Vagina (tissue), 2 donors: Measurements from ENCODE around the gene CFAP47. TPM values are rescaled to one million over a fixed set of nuclear protein-coding genes. Genes with fewer than 3 reads are reported as not detected.

Source experiments
- DNase-seq, 2 donors: peaks; one replicate each; pipeline ENCODE4 v3.0.0-alpha.2; 2017; ENCODE audit errors: extremely low spot score in 2 of 2
- H3K27ac ChIP-seq: fragments of 200-600 bp; sonication (generic); one replicate; pipeline ENCODE4 v1.5.1; 2019
- H3K27me3 ChIP-seq: fragments of 200-600 bp; sonication (generic); one replicate; pipeline ENCODE4 v1.5.1; 2019
- H3K36me3 ChIP-seq, 2 donors: fragments of 200-600 bp; sonication (generic); one replicate each; pipeline ENCODE4 v1.5.1; 2017 to 2019
- H3K4me1 ChIP-seq: fragments of 200-600 bp; sonication (generic); one replicate; pipeline ENCODE4 v1.5.1; 2019
- H3K4me3 ChIP-seq, 2 donors: fragments of 200-600 bp; sonication (generic); 1 replicate in 1 of 2; 2 replicates in 1 of 2; pipeline ENCODE4 v1.5.1; 2016 to 2019
- H3K9me3 ChIP-seq: fragments of 200-600 bp; sonication (generic); one replicate; pipeline ENCODE4 v1.5.1; 2019
- POLR2A ChIP-seq, 2 donors: fragments of 450-650 bp; IDR thresholded peaks; one replicate each; pipeline ENCODE4 v1.6.1; 2017; ENCODE audit warnings: antibody characterized with exemption in 2 of 2, mild to moderate bottlenecking in 2 of 2, moderate library complexity in 2 of 2
- POLR2AphosphoS5 ChIP-seq, 2 donors: sonication (generic); formaldehyde crosslinking; IDR thresholded peaks; one replicate each; pipeline ENCODE4 v1.9.0; 2017; ENCODE audit warnings: antibody characterized with exemption in 2 of 2, mild to moderate bottlenecking in 2 of 2, low read depth in 1 of 2; ENCODE audit not compliant: insufficient read depth in 1 of 2
- intact Hi-C: fragments of 100-400 bp; cut with DNase I; formaldehyde crosslinking; loops from one replicate; pipeline ENCODE4 v1.15.1; 2023
- total RNA-seq: library from RNA; depleted of rRNA; stranded (reverse); fragments of >200 nt; gene quantifications from one replicate; pipeline ENCODE4 v1.2.3, GENCODE V29; 2016
- TF ChIP-seq, protein P1 (sequence below), 3 experiments: fragments of 450-650 bp in 2 of 3; fragments of 200-600 bp in 1 of 3; sonication (generic) in 1 of 3; IDR thresholded peaks; one replicate each; pipeline ENCODE4 v1.5.1; 2017 to 2019; ENCODE audit warnings: antibody characterized with exemption in 3 of 3, mild to moderate bottlenecking in 2 of 3, moderate library complexity in 2 of 3

CFAP47 gene
- total RNA-seq, 1 donor from 2014 or later = not detected

DNA sequence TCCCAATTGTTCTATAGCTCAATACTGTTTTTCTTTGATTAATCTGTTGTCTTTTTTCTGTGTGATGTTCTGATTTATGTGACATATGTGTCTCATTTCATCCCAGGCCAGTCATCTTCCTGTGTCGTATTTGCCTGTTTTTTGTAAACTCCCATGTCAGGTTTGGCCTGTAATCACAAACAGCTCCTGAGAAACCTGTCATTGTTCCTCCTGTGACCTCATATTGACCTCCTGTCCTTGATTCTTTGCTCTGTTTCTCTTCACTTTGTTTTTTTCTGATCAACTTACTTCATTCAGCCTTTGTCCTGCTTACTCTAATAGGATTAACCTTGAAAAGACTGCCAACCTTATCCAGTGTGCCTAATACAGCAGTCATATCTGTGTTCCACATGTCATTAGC is 438.3 kb downstream of the CFAP47 start:
- Histone ChIP-seq H3K27ac (no peak overlapping the region), H3K27me3 (no peaks in the 10 kb centered on the region), H3K4me3 (no peak overlapping the region), H3K9me3 (no peaks in the 10 kb centered on the region), H3K36me3 (no peaks in the 10 kb centered on the region), H3K4me1 (no peaks in the 10 kb centered on the region)
- intact Hi-C loops = no loop called here
- TF ChIP-seq POLR2AphosphoS5 (IDR thresholded peaks at IDR 0.05; ENCODE audit: insufficient read depth in 1 of 2, low read depth in 1 of 2) (no peak), POLR2A (IDR thresholded peaks at IDR 0.05) (no peak)
- TF ChIP-seq, protein P1, sequence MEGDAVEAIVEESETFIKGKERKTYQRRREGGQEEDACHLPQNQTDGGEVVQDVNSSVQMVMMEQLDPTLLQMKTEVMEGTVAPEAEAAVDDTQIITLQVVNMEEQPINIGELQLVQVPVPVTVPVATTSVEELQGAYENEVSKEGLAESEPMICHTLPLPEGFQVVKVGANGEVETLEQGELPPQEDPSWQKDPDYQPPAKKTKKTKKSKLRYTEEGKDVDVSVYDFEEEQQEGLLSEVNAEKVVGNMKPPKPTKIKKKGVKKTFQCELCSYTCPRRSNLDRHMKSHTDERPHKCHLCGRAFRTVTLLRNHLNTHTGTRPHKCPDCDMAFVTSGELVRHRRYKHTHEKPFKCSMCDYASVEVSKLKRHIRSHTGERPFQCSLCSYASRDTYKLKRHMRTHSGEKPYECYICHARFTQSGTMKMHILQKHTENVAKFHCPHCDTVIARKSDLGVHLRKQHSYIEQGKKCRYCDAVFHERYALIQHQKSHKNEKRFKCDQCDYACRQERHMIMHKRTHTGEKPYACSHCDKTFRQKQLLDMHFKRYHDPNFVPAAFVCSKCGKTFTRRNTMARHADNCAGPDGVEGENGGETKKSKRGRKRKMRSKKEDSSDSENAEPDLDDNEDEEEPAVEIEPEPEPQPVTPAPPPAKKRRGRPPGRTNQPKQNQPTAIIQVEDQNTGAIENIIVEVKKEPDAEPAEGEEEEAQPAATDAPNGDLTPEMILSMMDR (IDR thresholded peaks at IDR 0.05) = no peak
- DNase-seq = no peak

DNA sequence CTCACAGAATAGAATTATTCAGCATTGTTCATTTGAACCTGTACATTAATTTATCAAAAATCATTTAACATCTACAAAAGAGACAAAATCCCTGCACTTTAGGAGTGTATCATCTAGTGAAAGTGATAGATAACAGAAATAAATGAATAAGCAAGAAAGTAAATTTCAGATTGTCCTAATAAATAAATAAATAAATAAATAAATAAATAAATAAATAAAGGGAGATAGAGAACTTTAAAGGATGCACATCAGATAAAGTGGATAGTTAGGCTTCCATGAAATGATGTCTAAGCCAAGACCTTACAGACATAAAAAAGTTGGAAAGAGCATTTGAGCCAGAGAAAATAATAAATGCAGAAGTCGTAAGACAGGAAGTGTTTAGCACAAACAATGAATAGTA is 444.7 kb downstream of the CFAP47 start:
- Histone ChIP-seq H3K9me3 (no peaks in the 10 kb centered on the region), H3K4me1 (no peaks in the 10 kb centered on the region), H3K4me3 (no peak overlapping the region), H3K36me3 (no peaks in the 10 kb centered on the region), H3K27ac (no peak overlapping the region), H3K27me3 (no peaks in the 10 kb centered on the region)
- intact Hi-C loops = no loop called here
- no peak for TF ChIP-seq POLR2AphosphoS5 (IDR thresholded peaks at IDR 0.05; ENCODE audit: insufficient read depth in 1 of 2, low read depth in 1 of 2)
- TF ChIP-seq POLR2A (IDR thresholded peaks at IDR 0.05) = no peak
- TF ChIP-seq, protein P1 (IDR thresholded peaks at IDR 0.05) = no peak
- no peak for DNase-seq

DNA sequence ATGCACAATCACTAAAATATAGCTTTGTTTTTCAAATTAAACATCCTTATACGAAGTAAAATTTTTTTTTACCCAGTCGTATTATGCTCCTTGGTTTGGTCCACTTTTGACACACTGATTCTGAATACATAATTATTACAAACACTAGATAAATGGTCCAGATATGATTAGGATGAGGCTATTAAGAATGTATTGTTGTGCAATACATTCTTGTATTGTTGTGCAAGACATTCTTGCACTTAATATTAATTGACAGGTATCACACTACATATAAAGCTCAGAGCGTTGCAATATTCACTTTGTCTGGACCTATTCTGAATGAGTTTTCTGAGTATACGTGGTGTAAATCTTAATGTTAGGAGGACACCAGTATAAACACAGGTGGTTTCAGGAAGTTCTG is 464.0 kb downstream of the CFAP47 start:
- DNase-seq = no peak
- TF ChIP-seq POLR2AphosphoS5 (IDR thresholded peaks at IDR 0.05; ENCODE audit: insufficient read depth in 1 of 2, low read depth in 1 of 2) (no peak), POLR2A (IDR thresholded peaks at IDR 0.05) (no peak)
- TF ChIP-seq, protein P1 (IDR thresholded peaks at IDR 0.05) = no peak
- H3K9me3 ChIP-seq = no peaks in the 10 kb centered on the region
- H3K36me3 ChIP-seq = no peaks in the 10 kb centered on the region
- H3K27ac ChIP-seq = no peak overlapping the region
- H3K4me3 ChIP-seq = no peak overlapping the region
- H3K27me3 ChIP-seq = no peaks in the 10 kb centered on the region
- intact Hi-C loops = no loop called here
- no peaks in the 10 kb centered on the region for H3K4me1 ChIP-seq

DNA sequence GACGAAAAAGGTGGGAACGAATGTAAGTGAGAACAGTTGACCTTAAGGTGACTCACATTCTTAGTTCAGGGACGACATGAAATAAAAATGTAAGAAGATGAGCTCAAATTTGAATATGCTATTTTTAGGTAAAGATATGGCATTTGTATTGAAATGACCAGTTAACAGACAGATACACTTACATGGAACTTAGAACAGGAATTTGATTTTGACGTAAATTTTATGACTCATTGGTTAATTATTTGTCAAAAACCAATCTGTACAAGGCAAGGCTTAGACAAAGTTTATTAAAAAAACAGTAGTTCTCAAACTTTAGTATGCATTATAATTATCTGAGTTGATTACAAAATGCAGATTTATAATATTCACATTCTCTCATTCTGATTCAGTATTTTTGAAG is 469.4 kb downstream of the CFAP47 start:
- no peak for TF ChIP-seq POLR2AphosphoS5 (IDR thresholded peaks at IDR 0.05; ENCODE audit: insufficient read depth in 1 of 2, low read depth in 1 of 2)
- TF ChIP-seq, protein P1 (IDR thresholded peaks at IDR 0.05) = no peak
- no peaks in the 10 kb centered on the region for H3K27me3 ChIP-seq
- no peak overlapping the region for H3K4me3 ChIP-seq
- no peak for DNase-seq
- H3K4me1 ChIP-seq = no peaks in the 10 kb centered on the region
- no peak overlapping the region for H3K27ac ChIP-seq
- no peaks in the 10 kb centered on the region for H3K36me3 ChIP-seq
- H3K9me3 ChIP-seq = no peaks in the 10 kb centered on the region
- intact Hi-C loops = no loop called here

DNA sequence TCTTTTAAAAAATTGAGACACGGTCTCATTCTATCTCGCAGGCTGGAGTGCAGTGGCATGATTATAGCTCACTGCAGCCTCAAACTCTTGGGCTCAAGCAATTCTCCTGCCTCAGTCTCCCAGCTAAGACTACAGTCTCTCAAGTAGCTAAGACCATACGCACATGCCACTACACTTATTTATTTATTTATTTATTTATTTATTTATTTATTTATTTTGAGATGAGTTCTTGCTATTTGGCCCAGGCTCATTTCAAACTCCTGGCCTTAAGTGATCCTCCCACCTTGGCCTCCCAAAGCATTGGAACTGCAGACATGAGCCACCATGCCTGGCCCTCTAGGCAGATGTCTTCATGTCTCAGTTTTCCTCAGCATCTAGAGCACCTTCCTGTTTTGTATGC is 482.2 kb downstream of the CFAP47 start:
- DNase-seq = no peak
- Histone ChIP-seq H3K4me3 (no peak overlapping the region), H3K9me3 (no peaks in the 10 kb centered on the region), H3K4me1 (no peaks in the 10 kb centered on the region), H3K27me3 (no peaks in the 10 kb centered on the region), H3K27ac (no peak overlapping the region), H3K36me3 (no peaks in the 10 kb centered on the region)
- TF ChIP-seq POLR2AphosphoS5 (IDR thresholded peaks at IDR 0.05; ENCODE audit: insufficient read depth in 1 of 2, low read depth in 1 of 2) (no peak), POLR2A (IDR thresholded peaks at IDR 0.05) (no peak)
- TF ChIP-seq, protein P1 (IDR thresholded peaks at IDR 0.05) = no peak
- intact Hi-C loops = no loop called here
